HepG2 (cell line): Measurements from ENCODE around the gene HYOU1. TPM values are rescaled to one million over a fixed set of nuclear protein-coding genes. Genes with fewer than 3 reads are reported as not detected.

Experiments used
- ATF1 ChIP-seq: IDR thresholded peaks from 2 replicates; pipeline ENCODE4 v1.6.1; 2016; ENCODE audit warnings: mild to moderate bottlenecking, control low read depth
- GTF2F1 ChIP-seq: fragments of 150-350 bp; IDR thresholded peaks from 2 replicates; pipeline ENCODE4 v1.6.1; 2014; ENCODE audit warnings: low read length
- HNRNPLL ChIP-seq: fragments of 200-400 bp; formaldehyde crosslinking; IDR thresholded peaks from 2 replicates; pipeline ENCODE4 v1.6.1; 2017; ENCODE audit warnings: mild to moderate bottlenecking, low read depth, low read length; ENCODE audit not compliant: poor library complexity, severe bottlenecking
- IRF2 ChIP-seq: IDR thresholded peaks from 2 replicates; pipeline ENCODE4 v1.6.1; 2018; ENCODE audit warnings: missing genetic modification reagents, missing compliant biosample characterization
- PPARG ChIP-seq: conservative IDR thresholded peaks from 2 replicates; pipeline ENCODE4 v1.6.1; 2016; ENCODE audit warnings: missing biosample characterization, missing genetic modification reagents
- SNAPC2 ChIP-seq: sonication (generic); formaldehyde crosslinking; IDR thresholded peaks from 2 replicates; pipeline ENCODE4 v1.8.1; 2022; ENCODE audit warnings: mild to moderate bottlenecking, missing genetic modification reagents
- SOX5 ChIP-seq: IDR thresholded peaks from 2 replicates; pipeline ENCODE4 v1.6.1; 2016; ENCODE audit warnings: borderline replicate concordance
- SOX6 ChIP-seq, 2 experiments: fragments of 450-650 bp in 1 of 2; sonication (generic) in 1 of 2; formaldehyde crosslinking in 1 of 2; IDR thresholded peaks; 2 replicates each; pipeline versions ENCODE4 v1.4.0 to v1.6.1; 2017 to 2020; ENCODE audit warnings: antibody characterized with exemption in 1 of 2, mild to moderate bottlenecking in 1 of 2, missing genetic modification reagents in 1 of 2
- TBP ChIP-seq: sonication (generic); formaldehyde crosslinking; IDR thresholded peaks from 2 replicates; pipeline ENCODE4 v1.5.0; 2020; ENCODE audit warnings: missing genetic modification reagents
- TGIF2 ChIP-seq: IDR thresholded peaks from 2 replicates; pipeline ENCODE4 v1.6.1; 2016; ENCODE audit warnings: control low read depth, missing compliant biosample characterization
- TP53 ChIP-seq: sonication (generic); formaldehyde crosslinking; conservative IDR thresholded peaks from 2 replicates; pipeline ENCODE4 v1.4.0; 2020; ENCODE audit warnings: missing genetic modification reagents
- ZFP62 ChIP-seq: sonication (generic); formaldehyde crosslinking; IDR thresholded peaks from 2 replicates; pipeline ENCODE4 v1.4.0; 2020; ENCODE audit warnings: missing genetic modification reagents
- ZNF567 ChIP-seq: sonication (generic); formaldehyde crosslinking; IDR thresholded peaks from 2 replicates; pipeline ENCODE4 v1.8.1; 2023; ENCODE audit warnings: mild to moderate bottlenecking, missing genetic modification reagents, borderline replicate concordance
- ZNF678 ChIP-seq: sonication (generic); formaldehyde crosslinking; IDR thresholded peaks from 2 replicates; pipeline ENCODE4 v1.4.0; 2020; ENCODE audit warnings: mild to moderate bottlenecking, missing genetic modification reagents
- ZNF747 ChIP-seq: sonication (generic); formaldehyde crosslinking; IDR thresholded peaks from 2 replicates; pipeline ENCODE4 v1.8.1; 2023; ENCODE audit warnings: missing genetic modification reagents, mild to moderate bottlenecking, borderline replicate concordance
- polyA plus RNA-seq, 8 experiments: library from polyadenylated mRNA; depleted of rRNA in 3 of 8; stranded (reverse) in 7 of 8; unstranded in 1 of 8; fragments of >200 nt; fragmentation: Illumina TruSeq in 4 of 8; extraction: Trizol in 4 of 8; gene quantifications; 2 replicates each; pipeline versions ENCODE4 v1.2.1 to v1.2.3, GENCODE V29; 2011 to 2016; ENCODE audit warnings: low read depth in 4 of 8, missing spikeins in 1 of 8, mixed read lengths in 1 of 8; ENCODE audit not compliant: insufficient read depth in 1 of 8
- total RNA-seq, 5 experiments: library from RNA; depleted of rRNA; stranded (reverse); fragments of >200 nt; fragmentation: Illumina TruSeq; extraction: Trizol; gene quantifications; 2 replicates each; pipeline ENCODE4 v1.2.3, GENCODE V29; 2016; ENCODE audit warnings: low read depth in 1 of 5
- TF ChIP-seq, protein P1 (sequence below): IDR thresholded peaks from 2 replicates; pipeline ENCODE4 v1.4.0; 2020; ENCODE audit warnings: mild to moderate bottlenecking, missing genetic modification reagents
- TF ChIP-seq, protein P2 (sequence below): sonication (generic); formaldehyde crosslinking; IDR thresholded peaks from 2 replicates; pipeline ENCODE4 v1.5.1; 2020; ENCODE audit warnings: missing genetic modification reagents, mild to moderate bottlenecking, borderline replicate concordance
- TF ChIP-seq, protein P3 (sequence below): sonication (generic); formaldehyde crosslinking; IDR thresholded peaks from 2 replicates; pipeline ENCODE4 v1.9.0; 2022; ENCODE audit warnings: missing genetic modification reagents, mild to moderate bottlenecking, borderline replicate concordance
- TF ChIP-seq, protein P4 (sequence below): sonication (generic); formaldehyde crosslinking; IDR thresholded peaks from 2 replicates; pipeline ENCODE4 v1.8.1; 2023; ENCODE audit warnings: mild to moderate bottlenecking, moderate library complexity, missing genetic modification reagents

Gene HYOU1
- total and polyA plus RNA-seq, 2 of the 13 experiments (the other 11 are each of a cell fraction or from before 2014, with no cell fraction given), result 127 to 155 TPM

DNA sequence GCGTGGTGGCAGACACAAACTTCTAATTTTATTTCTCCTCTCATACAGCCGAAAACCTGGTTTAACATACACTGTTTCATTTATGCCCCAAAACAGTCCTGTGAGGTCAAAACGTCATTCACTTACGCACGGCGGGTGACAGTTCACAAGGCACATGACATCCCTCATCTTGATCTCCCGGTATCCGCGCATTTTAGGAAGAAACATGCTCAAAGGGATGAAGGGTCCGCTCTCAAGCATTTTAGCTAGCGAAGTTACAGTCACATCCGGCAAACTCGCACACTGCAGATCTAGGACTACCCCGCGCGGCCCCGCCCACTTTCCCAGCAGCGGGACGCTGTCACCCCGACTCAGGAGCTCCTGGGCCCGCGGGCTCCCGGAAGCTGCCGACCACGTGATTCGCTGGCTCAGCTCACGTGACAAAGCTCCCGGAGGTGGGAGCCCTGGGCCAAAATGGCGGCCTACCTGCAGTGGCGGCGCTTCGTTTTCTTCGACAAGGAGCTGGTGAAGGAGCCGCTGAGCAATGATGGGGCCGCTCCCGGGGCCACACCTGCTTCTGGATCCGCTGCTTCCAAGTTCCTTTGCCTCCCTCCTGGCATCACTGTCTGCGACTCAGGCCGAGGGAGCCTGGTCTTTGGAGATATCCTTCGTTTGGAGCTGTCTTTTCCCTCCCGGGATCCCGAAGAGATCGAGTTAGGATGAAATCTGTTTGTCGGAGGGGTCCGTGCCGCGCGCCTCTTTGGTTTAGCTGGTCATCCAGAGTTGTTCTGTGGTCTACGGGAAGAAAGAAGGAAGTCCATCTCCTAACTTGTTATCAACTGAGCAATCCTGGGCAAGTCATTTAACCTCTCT lies 10.6 kb upstream of the HYOU1 start, which contains the start of gene VPS11 (continued):
- TF ChIP-seq HNRNPLL (peak; percentile 72), IRF2 (CRISPR knock-in tag) (peak; percentile 83), ZFP62 (CRISPR knock-in tag) (no peak), ZNF567 (CRISPR knock-in tag) (0 out of 2 replicates have a peak, but pooled peaks have one; percentile 54), TP53 (CRISPR knock-in tag) (no peak; the same call in 1 of the 2 replicates), SOX6 (IDR thresholded peaks at IDR 0.05) (no peak), SOX6 (CRISPR knock-in tag; IDR thresholded peaks at IDR 0.05) (peak; percentile 39; the same call in 1 of the 2 replicates), ATF1 (CRISPR knock-in tag) (peak; percentile 49), TBP (no peak), PPARG (CRISPR knock-in tag) (0 out of 2 replicates have a peak, but pooled peaks have one; percentile 39), GTF2F1 (no peak), TGIF2 (peak; percentile 52; the same call in 1 of the 2 replicates), ZNF747 (0 out of 2 replicates have a peak, but pooled peaks have one; percentile 5), SNAPC2 (0 out of 2 replicates have a peak, but pooled peaks have one; percentile 32), SOX5 (CRISPR knock-in tag) (peak; percentile 48; the same call in 1 of the 2 replicates), ZNF678 (no peak)
- TF ChIP-seq, protein P1, sequence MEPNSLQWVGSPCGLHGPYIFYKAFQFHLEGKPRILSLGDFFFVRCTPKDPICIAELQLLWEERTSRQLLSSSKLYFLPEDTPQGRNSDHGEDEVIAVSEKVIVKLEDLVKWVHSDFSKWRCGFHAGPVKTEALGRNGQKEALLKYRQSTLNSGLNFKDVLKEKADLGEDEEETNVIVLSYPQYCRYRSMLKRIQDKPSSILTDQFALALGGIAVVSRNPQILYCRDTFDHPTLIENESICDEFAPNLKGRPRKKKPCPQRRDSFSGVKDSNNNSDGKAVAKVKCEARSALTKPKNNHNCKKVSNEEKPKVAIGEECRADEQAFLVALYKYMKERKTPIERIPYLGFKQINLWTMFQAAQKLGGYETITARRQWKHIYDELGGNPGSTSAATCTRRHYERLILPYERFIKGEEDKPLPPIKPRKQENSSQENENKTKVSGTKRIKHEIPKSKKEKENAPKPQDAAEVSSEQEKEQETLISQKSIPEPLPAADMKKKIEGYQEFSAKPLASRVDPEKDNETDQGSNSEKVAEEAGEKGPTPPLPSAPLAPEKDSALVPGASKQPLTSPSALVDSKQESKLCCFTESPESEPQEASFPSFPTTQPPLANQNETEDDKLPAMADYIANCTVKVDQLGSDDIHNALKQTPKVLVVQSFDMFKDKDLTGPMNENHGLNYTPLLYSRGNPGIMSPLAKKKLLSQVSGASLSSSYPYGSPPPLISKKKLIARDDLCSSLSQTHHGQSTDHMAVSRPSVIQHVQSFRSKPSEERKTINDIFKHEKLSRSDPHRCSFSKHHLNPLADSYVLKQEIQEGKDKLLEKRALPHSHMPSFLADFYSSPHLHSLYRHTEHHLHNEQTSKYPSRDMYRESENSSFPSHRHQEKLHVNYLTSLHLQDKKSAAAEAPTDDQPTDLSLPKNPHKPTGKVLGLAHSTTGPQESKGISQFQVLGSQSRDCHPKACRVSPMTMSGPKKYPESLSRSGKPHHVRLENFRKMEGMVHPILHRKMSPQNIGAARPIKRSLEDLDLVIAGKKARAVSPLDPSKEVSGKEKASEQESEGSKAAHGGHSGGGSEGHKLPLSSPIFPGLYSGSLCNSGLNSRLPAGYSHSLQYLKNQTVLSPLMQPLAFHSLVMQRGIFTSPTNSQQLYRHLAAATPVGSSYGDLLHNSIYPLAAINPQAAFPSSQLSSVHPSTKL, result peak; percentile 49; the same call in 1 of the 2 replicates
- TF ChIP-seq, protein P2, sequence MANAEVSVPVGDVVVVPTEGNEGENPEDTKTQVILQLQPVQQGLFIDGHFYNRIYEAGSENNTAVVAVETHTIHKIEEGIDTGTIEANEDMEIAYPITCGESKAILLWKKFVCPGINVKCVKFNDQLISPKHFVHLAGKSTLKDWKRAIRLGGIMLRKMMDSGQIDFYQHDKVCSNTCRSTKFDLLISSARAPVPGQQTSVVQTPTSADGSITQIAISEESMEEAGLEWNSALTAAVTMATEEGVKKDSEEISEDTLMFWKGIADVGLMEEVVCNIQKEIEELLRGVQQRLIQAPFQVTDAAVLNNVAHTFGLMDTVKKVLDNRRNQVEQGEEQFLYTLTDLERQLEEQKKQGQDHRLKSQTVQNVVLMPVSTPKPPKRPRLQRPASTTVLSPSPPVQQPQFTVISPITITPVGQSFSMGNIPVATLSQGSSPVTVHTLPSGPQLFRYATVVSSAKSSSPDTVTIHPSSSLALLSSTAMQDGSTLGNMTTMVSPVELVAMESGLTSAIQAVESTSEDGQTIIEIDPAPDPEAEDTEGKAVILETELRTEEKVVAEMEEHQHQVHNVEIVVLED, result peak; percentile 71; the same call in 1 of the 2 replicates
- TF ChIP-seq, protein P3, sequence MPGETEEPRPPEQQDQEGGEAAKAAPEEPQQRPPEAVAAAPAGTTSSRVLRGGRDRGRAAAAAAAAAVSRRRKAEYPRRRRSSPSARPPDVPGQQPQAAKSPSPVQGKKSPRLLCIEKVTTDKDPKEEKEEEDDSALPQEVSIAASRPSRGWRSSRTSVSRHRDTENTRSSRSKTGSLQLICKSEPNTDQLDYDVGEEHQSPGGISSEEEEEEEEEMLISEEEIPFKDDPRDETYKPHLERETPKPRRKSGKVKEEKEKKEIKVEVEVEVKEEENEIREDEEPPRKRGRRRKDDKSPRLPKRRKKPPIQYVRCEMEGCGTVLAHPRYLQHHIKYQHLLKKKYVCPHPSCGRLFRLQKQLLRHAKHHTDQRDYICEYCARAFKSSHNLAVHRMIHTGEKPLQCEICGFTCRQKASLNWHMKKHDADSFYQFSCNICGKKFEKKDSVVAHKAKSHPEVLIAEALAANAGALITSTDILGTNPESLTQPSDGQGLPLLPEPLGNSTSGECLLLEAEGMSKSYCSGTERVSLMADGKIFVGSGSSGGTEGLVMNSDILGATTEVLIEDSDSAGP, result peak; percentile 91
- TF ChIP-seq, protein P4, sequence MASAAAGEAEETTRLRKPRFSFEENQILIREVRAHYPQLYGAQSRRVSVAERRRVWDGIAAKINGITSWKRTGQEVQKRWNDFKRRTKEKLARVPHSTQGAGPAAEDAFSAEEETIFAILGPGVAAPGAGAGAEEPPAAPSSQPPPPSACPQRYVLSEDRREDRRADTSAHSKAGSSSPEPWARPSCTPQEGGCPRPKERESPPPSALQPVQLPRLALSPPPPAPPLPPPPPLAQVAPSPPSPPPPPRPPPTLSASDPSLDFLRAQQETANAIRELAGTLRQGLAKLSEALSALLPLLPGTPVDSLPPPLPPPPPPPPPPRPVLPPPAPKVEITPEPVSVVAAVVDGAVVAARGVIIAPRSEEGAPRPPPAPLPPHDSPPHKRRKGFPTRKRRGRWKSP (CRISPR knock-in tag), result peak; percentile 31; the same call in 1 of the 2 replicates
